SIG-M5 treated with dmso at 0.1 percent for 504 hours (cell line): ENCODE results near the gene ZKSCAN8.

Source experiments
- DNase-seq: peaks from one replicate; lab custom pipeline; 2025; ENCODE audit not compliant: unreplicated experiment; lab: John Stamatoyannopoulos, UW

Gene ZKSCAN8

GRCh38 chr6:28206527-28206926 lies 64.8 kb downstream of the ZKSCAN8 start:
- DNase-seq, result no peak

GRCh38 chr6:28206928-28207509 lies 65.3 kb downstream of the ZKSCAN8 start:
- no peak for DNase-seq

GRCh38 chr6:28207510-28208110 lies 65.9 kb downstream of the ZKSCAN8 start:
- DNase-seq, result peak; percentile 34

GRCh38 chr6:28208111-28208659 lies 66.5 kb downstream of the ZKSCAN8 start:
- no peak for DNase-seq
